Gastrocnemius medialis (tissue), 4 donors: Measurements from ENCODE around the gene DPF1. TPM values are rescaled to one million over a fixed set of nuclear protein-coding genes. Genes with fewer than 3 reads are reported as not detected.

Experiments used
- ATAC-seq, 2 donors: fragments of 150-250 bp; one replicate each; pipeline ENCODE4 v1.9.1; 2016
- DNase-seq, 2 donors: peaks; one replicate each; pipeline ENCODE4 v3.0.0-alpha.2; 2019
- H3K27ac ChIP-seq, 4 donors: fragments of 200-600 bp; sonication (generic); 1 replicate in 1 of 4; 2 replicates in 3 of 4; pipeline ENCODE4 v1.5.1; 2016 to 2018; ENCODE audit warnings: mild to moderate bottlenecking in 2 of 4, moderate library complexity in 1 of 4
- H3K27me3 ChIP-seq, 3 donors: fragments of 200-600 bp; sonication (generic) in 2 of 3; 1 replicate in 1 of 3; 2 replicates in 2 of 3; pipeline versions ENCODE4 v1.5.1 to v1.6.0; 2016 to 2019; ENCODE audit warnings: mild to moderate bottlenecking in 1 of 3, moderate library complexity in 1 of 3
- H3K36me3 ChIP-seq, 2 donors: fragments of 200-600 bp; sonication (generic) in 1 of 2; one replicate each; pipeline ENCODE4 v1.5.1; 2017 to 2018
- H3K4me1 ChIP-seq, 2 donors: fragments of 200-600 bp; sonication (generic) in 1 of 2; one replicate each; pipeline ENCODE4 v1.5.1; 2016 to 2017; ENCODE audit warnings: mild to moderate bottlenecking in 2 of 2
- H3K4me3 ChIP-seq, 4 donors: fragments of 200-600 bp; sonication (generic) in 3 of 4; 1 replicate in 1 of 4; 2 replicates in 3 of 4; pipeline ENCODE4 v1.5.1; 2016 to 2019; ENCODE audit warnings: mild to moderate bottlenecking in 2 of 4
- H3K9me3 ChIP-seq, 3 donors: fragments of 200-600 bp; sonication (generic) in 2 of 3; 1 replicate in 1 of 3; 2 replicates in 2 of 3; pipeline ENCODE4 v1.5.1; 2016 to 2019
- POLR2A ChIP-seq, 2 donors: fragments of 450-650 bp; IDR thresholded peaks; one replicate each; pipeline ENCODE4 v1.6.1; 2017; ENCODE audit warnings: antibody characterized with exemption in 2 of 2, mild to moderate bottlenecking in 2 of 2, moderate library complexity in 2 of 2
- in situ Hi-C, 4 donors: fragments of 200-750 bp; cut with MboI; loops; one replicate each; pipeline versions ENCODE4 v1.15.0 to v1.8.0; 2017; ENCODE audit warnings: low sequenced_read_pairs in 4 of 4
- intact Hi-C: fragments of 100-400 bp; cut with DNase I; formaldehyde crosslinking; loops from one replicate; pipeline ENCODE4 v1.15.1; 2023; ENCODE audit warnings: low total_unique reads
- total RNA-seq, 4 donors: library from RNA; depleted of rRNA; stranded (reverse); fragments of >200 nt; gene quantifications; one replicate each; pipeline versions ENCODE4 v1.1.0 to v1.2.3, GENCODE V29; 2016
- TF ChIP-seq, protein P1 (sequence below), 5 experiments: fragments of 450-650 bp in 3 of 5; fragments of 200-600 bp in 2 of 5; sonication (generic) in 2 of 5; IDR thresholded peaks in 4 of 5; conservative IDR thresholded peaks in 1 of 5; 1 replicate in 4 of 5; 2 replicates in 1 of 5; pipeline ENCODE4 v1.5.1; 2016 to 2019; ENCODE audit warnings: antibody characterized with exemption in 5 of 5, mild to moderate bottlenecking in 3 of 5, moderate library complexity in 3 of 5

Gene DPF1
- total RNA-seq, 4 donors from 2014 or later = not detected

DNA sequence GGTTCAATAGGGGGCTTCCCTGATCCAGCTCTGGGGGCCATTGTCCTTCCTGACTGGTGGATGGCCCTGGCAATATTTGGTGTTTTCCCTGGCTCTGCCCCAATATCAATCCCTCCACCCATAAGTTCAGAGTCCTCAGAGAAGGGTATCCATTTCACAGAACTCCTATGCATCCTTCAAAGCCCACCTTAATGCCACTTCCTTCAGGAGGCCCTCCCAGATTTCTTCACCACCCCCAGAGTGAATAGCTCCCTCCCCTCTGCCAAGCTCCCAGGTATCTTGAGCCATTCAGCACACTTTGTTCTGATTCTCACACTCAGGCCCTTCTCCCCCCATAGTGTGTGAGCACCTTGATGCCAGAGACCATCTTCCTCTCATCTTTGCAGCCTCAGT, 26.4 kb upstream of the DPF1 start:
- H3K27me3 ChIP-seq = peaks cover 0 to 5% (median 0%) of the 10 kb centered on the region in 3 donors
- H3K9me3 ChIP-seq = no peaks in the 10 kb centered on the region
- peak overlapping the region; percentile 85 to 89 (median 88) for H3K27ac ChIP-seq
- in situ Hi-C loops = no loop called here
- peaks cover 0 to 3% of the 10 kb centered on the region in 2 donors for H3K4me1 ChIP-seq
- H3K36me3 ChIP-seq = no peaks in the 10 kb centered on the region
- no peak for TF ChIP-seq POLR2A (IDR thresholded peaks at IDR 0.05)
- TF ChIP-seq, protein P1, sequence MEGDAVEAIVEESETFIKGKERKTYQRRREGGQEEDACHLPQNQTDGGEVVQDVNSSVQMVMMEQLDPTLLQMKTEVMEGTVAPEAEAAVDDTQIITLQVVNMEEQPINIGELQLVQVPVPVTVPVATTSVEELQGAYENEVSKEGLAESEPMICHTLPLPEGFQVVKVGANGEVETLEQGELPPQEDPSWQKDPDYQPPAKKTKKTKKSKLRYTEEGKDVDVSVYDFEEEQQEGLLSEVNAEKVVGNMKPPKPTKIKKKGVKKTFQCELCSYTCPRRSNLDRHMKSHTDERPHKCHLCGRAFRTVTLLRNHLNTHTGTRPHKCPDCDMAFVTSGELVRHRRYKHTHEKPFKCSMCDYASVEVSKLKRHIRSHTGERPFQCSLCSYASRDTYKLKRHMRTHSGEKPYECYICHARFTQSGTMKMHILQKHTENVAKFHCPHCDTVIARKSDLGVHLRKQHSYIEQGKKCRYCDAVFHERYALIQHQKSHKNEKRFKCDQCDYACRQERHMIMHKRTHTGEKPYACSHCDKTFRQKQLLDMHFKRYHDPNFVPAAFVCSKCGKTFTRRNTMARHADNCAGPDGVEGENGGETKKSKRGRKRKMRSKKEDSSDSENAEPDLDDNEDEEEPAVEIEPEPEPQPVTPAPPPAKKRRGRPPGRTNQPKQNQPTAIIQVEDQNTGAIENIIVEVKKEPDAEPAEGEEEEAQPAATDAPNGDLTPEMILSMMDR (IDR thresholded peaks at IDR 0.05 in 4 of 5, conservative IDR thresholded peaks at IDR 0.05 in 1 of 5) = no peak
- DNase-seq = no peak
- H3K4me3 ChIP-seq = peak overlapping the region in 1 of 4 donors; percentile 60
- intact Hi-C loops = no loop called here
- ATAC-seq = no peak

DNA sequence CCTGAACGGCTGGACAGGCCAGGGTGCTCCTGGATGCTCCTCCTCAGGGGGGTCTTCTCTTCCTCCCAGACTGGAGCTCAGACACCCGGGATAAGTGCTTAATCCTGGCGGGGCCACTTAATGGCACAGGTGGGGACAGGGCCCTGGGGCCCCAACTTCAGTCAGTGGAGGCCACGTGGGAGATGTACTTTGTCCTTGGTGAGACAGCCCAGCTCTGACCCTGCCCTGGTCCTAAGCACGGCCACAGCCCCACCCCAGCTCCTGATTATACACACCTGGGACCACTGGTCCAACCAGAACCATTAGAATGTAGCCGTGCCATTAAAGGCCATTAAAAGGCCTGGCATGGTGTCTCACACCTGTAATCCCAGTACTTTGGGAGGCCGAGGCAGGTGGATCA, 24.4 kb upstream of the DPF1 start:
- Histone ChIP-seq H3K27ac (peak overlapping the region; percentile 10 to 89 (median 88)), H3K9me3 (no peaks in the 10 kb centered on the region), H3K36me3 (no peaks in the 10 kb centered on the region), H3K27me3 (peaks cover 0 to 6% (median 5%) of the 10 kb centered on the region in 3 donors), H3K4me1 (peaks cover 3 to 6% of the 10 kb centered on the region in 2 donors), H3K4me3 (no peak overlapping the region)
- no peak for ATAC-seq
- intact Hi-C loops (loop anchor here (10.0 kb wide), 1 partner anchor 344 kb away; the partner anchor contains the start of genes SIPA1L3 and WDR87), in situ Hi-C loops (loop anchor here in 1 of 4 donors (25.0 kb wide), 1 partner anchor 361 kb away; no protein-coding TSS in a partner anchor)
- TF ChIP-seq, protein P1 (IDR thresholded peaks at IDR 0.05 in 4 of 5, conservative IDR thresholded peaks at IDR 0.05 in 1 of 5) = no peak
- no peak for TF ChIP-seq POLR2A (IDR thresholded peaks at IDR 0.05)
- no peak for DNase-seq

DNA sequence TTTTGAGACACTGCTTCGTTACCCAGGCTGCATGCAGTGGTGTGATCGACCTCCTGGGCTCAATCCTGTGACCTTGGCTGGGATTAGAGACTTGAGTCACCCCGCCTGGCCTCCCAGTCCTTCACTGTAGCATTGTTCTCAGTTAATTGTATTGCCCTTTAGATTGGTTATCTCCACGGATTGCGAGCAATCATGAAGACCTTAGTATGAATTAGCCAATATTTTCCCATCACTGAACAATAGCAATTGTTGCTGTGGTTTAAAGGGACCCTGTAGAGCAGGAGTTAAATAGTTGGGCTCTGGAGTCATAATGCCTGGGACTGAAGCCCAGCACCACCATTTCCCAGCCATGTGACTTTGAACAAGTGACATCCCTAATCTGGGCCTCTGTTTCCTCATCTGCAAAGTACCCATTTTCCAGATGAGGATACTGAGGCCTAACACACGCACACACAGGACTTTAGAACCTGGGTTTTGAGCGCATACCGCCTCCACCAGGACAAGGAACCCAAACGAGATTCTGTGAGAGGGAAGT, 23.8 kb upstream of the DPF1 start:
- no peaks in the 10 kb centered on the region for H3K9me3 ChIP-seq
- H3K4me1 ChIP-seq = peaks cover 3 to 6% of the 10 kb centered on the region in 2 donors
- ATAC-seq (no peak), DNase-seq (no peak)
- peak overlapping the region; percentile 10 to 89 (median 88) for H3K27ac ChIP-seq
- TF ChIP-seq, protein P1 (IDR thresholded peaks at IDR 0.05 in 4 of 5, conservative IDR thresholded peaks at IDR 0.05 in 1 of 5) = no peak
- no peak for TF ChIP-seq POLR2A (IDR thresholded peaks at IDR 0.05)
- H3K36me3 ChIP-seq = no peaks in the 10 kb centered on the region
- in situ Hi-C loops = loop anchor here in 1 of 4 donors (25.0 kb wide), 1 partner anchor 360 kb away; no protein-coding TSS in a partner anchor
- intact Hi-C loops = loop anchor here (10.0 kb wide), 1 partner anchor 343 kb away; the partner anchor contains the start of genes SIPA1L3 and WDR87
- peaks cover 0 to 6% (median 5%) of the 10 kb centered on the region in 3 donors for H3K27me3 ChIP-seq
- H3K4me3 ChIP-seq = no peak overlapping the region

DNA sequence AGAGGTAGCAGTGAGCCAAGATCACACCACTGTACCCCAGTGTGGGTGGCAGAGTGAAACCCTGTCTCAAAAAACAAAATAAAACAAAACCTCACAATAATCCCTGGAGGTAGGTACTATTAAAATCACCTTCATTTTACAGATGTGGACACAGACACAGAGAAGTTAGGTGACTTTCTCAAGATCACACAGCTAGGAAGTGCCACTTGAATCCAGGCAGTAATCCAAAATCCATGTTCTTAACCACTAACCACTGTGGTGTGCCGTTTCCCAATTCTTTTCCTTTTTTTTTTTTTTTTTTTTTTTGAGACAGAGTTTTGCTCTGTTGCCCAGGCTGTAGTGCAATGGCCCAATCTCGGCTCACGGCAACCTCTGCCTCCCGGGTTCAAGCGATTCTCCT, 23.1 kb upstream of the DPF1 start:
- H3K27me3 ChIP-seq = peaks cover 0 to 6% (median under 1%) of the 10 kb centered on the region in 3 donors
- H3K27ac ChIP-seq = peak overlapping the region in 3 of 4 donors; percentile 41 to 89 (median 51)
- in situ Hi-C loops (loop anchor here in 1 of 4 donors (25.0 kb wide), 1 partner anchor 360 kb away; no protein-coding TSS in a partner anchor), intact Hi-C loops (loop anchor here (10.0 kb wide), 1 partner anchor 342 kb away; the partner anchor contains the start of genes SIPA1L3 and WDR87)
- peaks cover 3 to 6% of the 10 kb centered on the region in 2 donors for H3K4me1 ChIP-seq
- H3K4me3 ChIP-seq = no peak overlapping the region
- no peaks in the 10 kb centered on the region for H3K9me3 ChIP-seq
- no peak for DNase-seq
- H3K36me3 ChIP-seq = no peaks in the 10 kb centered on the region
- ATAC-seq = no peak
- no peak for TF ChIP-seq POLR2A (IDR thresholded peaks at IDR 0.05)
- TF ChIP-seq, protein P1 (IDR thresholded peaks at IDR 0.05 in 4 of 5, conservative IDR thresholded peaks at IDR 0.05 in 1 of 5) = no peak
